Colonic mucosa (tissue), 4 donors: ENCODE data around the gene TSR2. TPM values are rescaled to one million over a fixed set of nuclear protein-coding genes. Genes with fewer than 3 reads are reported as not detected.

Experiments
- DNase-seq: peaks from one replicate; pipeline ENCODE4 v3.0.0-alpha.2; 2020
- H3K27ac ChIP-seq: fragments of 200-600 bp; one replicate; pipeline ENCODE4 v1.8.0; 2021
- H3K27me3 ChIP-seq: fragments of 200-600 bp; one replicate; pipeline ENCODE4 v1.8.0; 2021
- H3K36me3 ChIP-seq: fragments of 200-600 bp; one replicate; pipeline ENCODE4 v1.8.0; 2021
- H3K4me1 ChIP-seq: fragments of 200-600 bp; one replicate; pipeline ENCODE4 v1.8.0; 2021; ENCODE audit warnings: mild to moderate bottlenecking
- H3K4me3 ChIP-seq: fragments of 200-600 bp; one replicate; pipeline ENCODE4 v1.8.0; 2021
- H3K9ac ChIP-seq, 2 donors: one replicate each; pipeline ENCODE4 v1.7.0; 2013; ENCODE audit warnings: control low read depth in 2 of 2, low read depth in 2 of 2, low read length in 2 of 2
- H3K9me3 ChIP-seq: fragments of 200-600 bp; one replicate; pipeline ENCODE4 v1.8.0; 2021
- intact Hi-C: fragments of 100-400 bp; cut with DNase I; formaldehyde crosslinking; loops from one replicate; pipeline ENCODE4 v1.14.1; 2022
- total RNA-seq, 2 donors: library from RNA; stranded (reverse); fragmentation: NEBNext Ultra II Directional in 1 of 2; extraction: Animal tissue kit (Norgen Biotek cat#: 25700) in 1 of 2; gene quantifications; one replicate each; pipeline ENCODE4 v1.2.1, GENCODE V29; 2021
- TF ChIP-seq, protein P1 (sequence below): fragments of 200-600 bp; IDR thresholded peaks from one replicate; pipeline ENCODE4 v1.8.0; 2022; ENCODE audit warnings: antibody characterized with exemption, mild to moderate bottlenecking
- donor health status: healthy.
- donor health status: DM: no; HTN: no; CAD: no.
- donor health status: DM: no; HTN: no; CAD: no.

TSR2 gene
- total RNA-seq, 2 donors from 2014 or later: 32.9 to 44.5 TPM

DNA sequence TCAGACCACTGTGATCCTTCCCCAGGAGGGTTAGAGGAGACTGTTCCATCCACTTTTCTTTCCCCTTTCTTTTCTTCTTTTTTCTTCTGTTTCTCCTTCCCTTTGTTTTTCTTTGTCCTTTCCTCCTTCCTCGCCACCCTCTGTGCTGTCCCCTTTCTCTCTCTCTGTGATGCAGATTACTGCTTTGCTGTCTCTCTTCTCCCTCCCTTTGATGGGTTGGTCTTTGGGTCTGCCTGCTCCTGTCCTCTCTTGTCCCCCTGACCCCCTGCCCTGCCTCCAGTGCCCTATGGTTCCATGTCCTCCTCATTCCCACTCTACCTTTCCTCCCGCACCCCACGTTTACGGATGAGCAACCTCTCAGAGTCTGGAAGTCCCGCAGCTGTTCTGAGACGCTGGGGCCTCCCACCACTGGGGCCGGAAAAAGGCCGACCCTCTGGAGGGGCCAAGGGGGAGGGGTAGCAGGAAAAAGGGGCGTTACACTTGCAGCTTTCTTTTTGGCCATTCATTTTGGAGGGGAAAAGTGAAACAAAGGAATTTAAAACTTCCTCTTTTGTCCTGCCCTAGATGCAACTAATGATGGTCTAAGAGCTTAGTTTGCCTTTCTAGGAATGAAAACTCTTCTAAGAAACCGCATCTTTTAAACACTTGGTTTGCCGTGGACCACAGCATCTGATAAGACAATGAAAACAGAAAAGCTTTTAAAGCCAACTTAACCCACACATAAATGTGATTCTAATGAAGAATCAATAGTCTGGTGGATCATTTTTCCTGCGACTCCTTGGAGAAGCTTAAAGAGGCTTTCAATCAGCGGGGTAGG lies 24.5 kb upstream of the TSR2 start:
- DNase-seq: no peak
- intact Hi-C loops: no loop called here
- Histone ChIP-seq H3K27me3 (no peaks in the 10 kb centered on the region), H3K36me3 (no peaks in the 10 kb centered on the region), H3K4me1 (no peaks in the 10 kb centered on the region), H3K27ac (no peak overlapping the region), H3K4me3 (no peak overlapping the region), H3K9me3 (no peaks in the 10 kb centered on the region), H3K9ac (no peak overlapping the region)
- TF ChIP-seq, protein P1, sequence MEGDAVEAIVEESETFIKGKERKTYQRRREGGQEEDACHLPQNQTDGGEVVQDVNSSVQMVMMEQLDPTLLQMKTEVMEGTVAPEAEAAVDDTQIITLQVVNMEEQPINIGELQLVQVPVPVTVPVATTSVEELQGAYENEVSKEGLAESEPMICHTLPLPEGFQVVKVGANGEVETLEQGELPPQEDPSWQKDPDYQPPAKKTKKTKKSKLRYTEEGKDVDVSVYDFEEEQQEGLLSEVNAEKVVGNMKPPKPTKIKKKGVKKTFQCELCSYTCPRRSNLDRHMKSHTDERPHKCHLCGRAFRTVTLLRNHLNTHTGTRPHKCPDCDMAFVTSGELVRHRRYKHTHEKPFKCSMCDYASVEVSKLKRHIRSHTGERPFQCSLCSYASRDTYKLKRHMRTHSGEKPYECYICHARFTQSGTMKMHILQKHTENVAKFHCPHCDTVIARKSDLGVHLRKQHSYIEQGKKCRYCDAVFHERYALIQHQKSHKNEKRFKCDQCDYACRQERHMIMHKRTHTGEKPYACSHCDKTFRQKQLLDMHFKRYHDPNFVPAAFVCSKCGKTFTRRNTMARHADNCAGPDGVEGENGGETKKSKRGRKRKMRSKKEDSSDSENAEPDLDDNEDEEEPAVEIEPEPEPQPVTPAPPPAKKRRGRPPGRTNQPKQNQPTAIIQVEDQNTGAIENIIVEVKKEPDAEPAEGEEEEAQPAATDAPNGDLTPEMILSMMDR: no peak

DNA sequence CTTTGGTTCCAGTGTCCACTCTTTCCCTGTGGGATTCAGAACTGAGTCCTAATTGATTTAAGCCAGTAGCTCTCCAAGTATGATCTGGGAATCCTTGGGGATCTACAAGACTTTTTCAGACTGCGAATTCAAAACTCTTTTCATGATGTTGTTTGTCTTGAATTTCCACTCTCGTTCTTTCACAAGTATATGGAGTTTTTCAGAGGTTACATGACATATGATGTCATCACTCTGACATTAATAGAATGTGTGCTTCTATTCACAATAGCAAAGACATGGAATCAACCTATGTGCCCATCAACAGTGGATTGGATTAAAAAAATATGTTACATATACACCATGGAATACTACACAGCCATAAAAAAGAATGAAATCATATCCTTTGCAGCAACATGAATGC lies 23.2 kb upstream of the TSR2 start:
- intact Hi-C loops: no loop called here
- no peaks in the 10 kb centered on the region for H3K36me3 ChIP-seq
- TF ChIP-seq, protein P1: no peak

DNA sequence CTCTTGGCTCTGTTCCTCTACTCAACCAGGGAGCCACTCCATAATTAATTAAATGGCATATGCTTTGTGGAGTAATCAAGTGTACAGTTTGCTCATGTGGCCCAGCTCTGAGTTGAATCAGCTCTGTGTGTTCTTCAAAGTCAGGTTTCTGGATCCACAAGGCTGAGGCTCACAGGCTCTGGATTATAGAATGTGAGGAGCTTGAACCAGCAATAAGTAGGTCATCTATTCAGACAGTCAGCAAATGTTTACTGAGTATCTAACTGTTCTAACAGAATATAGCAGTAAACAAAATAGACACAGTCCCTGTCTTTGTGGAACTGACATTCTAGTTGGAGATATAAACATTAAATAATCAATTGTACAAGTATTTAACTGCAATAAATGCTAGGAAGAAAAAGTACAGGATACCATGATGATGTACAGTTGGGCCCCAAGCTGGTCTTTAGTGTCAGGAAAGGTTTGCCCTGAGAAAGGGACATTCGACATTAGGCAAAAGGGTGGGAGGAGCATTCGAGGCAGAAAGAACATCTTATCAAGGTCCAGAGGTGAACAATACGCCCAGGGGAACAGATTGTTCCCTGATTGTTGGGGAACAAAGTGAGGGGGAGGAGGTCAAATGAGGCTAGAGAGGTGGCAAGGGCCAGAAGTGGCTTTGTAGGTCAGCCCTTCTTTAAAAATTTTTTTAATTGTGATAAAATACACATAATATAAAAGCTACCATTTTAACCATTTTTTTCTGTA lies 20.5 kb upstream of the TSR2 start:
- Histone ChIP-seq H3K36me3 (no peaks in the 10 kb centered on the region), H3K9me3 (no peaks in the 10 kb centered on the region), H3K27ac (no peak overlapping the region), H3K9ac (no peak overlapping the region), H3K4me3 (no peak overlapping the region), H3K4me1 (no peaks in the 10 kb centered on the region), H3K27me3 (no peaks in the 10 kb centered on the region)
- intact Hi-C loops: no loop called here
- TF ChIP-seq, protein P1: no peak
- DNase-seq: no peak

More for the DNA sequence above, 23.2 kb upstream of the TSR2 start:
- Histone ChIP-seq H3K27ac (no peak overlapping the region), H3K9ac (no peak overlapping the region), H3K27me3 (no peaks in the 10 kb centered on the region), H3K4me3 (no peak overlapping the region), H3K9me3 (no peaks in the 10 kb centered on the region), H3K4me1 (no peaks in the 10 kb centered on the region)
- DNase-seq: no peak

DNA sequence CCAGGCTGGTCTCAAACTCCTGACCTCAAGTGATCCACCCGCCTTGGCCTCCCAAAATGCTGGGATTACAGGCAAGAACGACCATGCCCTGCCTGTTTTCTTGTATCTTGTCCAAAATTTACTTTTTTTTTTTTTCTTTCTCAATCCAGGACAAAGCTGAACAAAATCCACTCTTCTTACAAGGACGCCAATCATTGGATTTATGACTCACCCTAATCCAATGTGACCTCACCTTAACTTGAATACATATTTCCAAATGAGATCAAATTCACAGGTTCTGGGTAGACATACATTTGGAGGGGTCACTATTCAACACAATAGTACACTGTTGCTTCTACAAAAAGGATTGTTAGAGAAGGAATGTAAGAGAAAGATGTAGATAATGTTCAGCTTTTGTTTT lies 18.0 kb upstream of the TSR2 start:
- Histone ChIP-seq H3K36me3 (no peaks in the 10 kb centered on the region), H3K27ac (no peak overlapping the region), H3K9me3 (no peaks in the 10 kb centered on the region), H3K9ac (no peak overlapping the region), H3K4me1 (no peaks in the 10 kb centered on the region), H3K4me3 (no peak overlapping the region), H3K27me3 (no peaks in the 10 kb centered on the region)
- TF ChIP-seq, protein P1: no peak
- no peak for DNase-seq
- intact Hi-C loops: no loop called here

DNA sequence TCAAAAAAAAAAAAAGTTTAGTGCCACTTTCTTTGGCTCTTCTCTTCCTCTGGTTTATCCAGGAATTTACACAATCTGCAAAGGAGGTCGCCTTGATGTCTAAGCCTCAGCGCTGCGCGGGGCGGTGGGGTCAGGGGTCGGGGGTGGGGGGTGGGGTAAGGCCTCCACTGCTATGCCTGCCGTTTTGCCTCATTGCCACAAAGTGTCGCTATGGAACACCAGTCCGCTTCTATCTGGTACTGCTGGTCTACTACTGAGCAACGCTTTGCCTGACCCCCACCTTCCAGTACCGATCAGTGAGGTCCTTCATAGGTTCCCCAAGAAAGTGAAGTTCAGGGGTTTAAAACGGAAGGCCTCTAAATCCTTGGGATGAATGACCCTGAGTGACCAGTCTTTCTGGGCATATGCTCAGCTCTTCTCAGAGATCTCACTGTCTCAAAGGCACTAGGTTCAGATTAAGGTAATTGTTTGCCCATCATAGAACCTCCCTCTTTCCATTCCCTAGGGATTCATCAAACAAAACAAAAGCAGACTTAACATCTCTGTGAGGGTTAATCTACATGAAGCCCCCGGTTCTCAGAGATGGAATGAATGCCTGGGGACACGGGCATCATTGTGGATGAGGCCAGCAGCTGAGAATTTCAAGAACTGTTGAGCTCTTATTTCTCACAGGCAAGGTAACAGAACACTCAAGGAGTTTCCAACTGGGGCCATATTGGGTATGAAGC lies 16.9 kb upstream of the TSR2 start:
- no peak for DNase-seq
- Histone ChIP-seq H3K27me3 (no peaks in the 10 kb centered on the region), H3K4me3 (no peak overlapping the region), H3K9me3 (no peaks in the 10 kb centered on the region), H3K36me3 (no peaks in the 10 kb centered on the region), H3K9ac (no peak overlapping the region), H3K4me1 (no peaks in the 10 kb centered on the region), H3K27ac (no peak overlapping the region)
- TF ChIP-seq, protein P1: no peak
- intact Hi-C loops: no loop called here
